Dermis microvascular lymphatic vessel endothelial cell (primary cell): ENCODE measurements around the gene CDKN1C. TPM values are rescaled to one million over a fixed set of nuclear protein-coding genes. Genes with fewer than 3 reads are reported as not detected.

ENCODE experiments used
- DNase-seq, 2 donors: peaks; one replicate each; pipeline versions ENCODE4 v3.0.0 to v3.0.0-alpha.2; 2010; ENCODE audit warnings: low read depth in 2 of 2
- total RNA-seq: library from RNA; depleted of rRNA; stranded (reverse); fragments of >200 nt; gene quantifications from 2 replicates; pipeline ENCODE4 v1.2.1, GENCODE V29; 2014

Gene CDKN1C
- total RNA-seq, 1 donor from 2014 or later = 19.4 TPM

- DNase-seq = peak in 1 of 2 donors; percentile 21
Measured at GRCh38 chr11:2890466-2891294, 5.1 kb upstream of the CDKN1C start.

DNA sequence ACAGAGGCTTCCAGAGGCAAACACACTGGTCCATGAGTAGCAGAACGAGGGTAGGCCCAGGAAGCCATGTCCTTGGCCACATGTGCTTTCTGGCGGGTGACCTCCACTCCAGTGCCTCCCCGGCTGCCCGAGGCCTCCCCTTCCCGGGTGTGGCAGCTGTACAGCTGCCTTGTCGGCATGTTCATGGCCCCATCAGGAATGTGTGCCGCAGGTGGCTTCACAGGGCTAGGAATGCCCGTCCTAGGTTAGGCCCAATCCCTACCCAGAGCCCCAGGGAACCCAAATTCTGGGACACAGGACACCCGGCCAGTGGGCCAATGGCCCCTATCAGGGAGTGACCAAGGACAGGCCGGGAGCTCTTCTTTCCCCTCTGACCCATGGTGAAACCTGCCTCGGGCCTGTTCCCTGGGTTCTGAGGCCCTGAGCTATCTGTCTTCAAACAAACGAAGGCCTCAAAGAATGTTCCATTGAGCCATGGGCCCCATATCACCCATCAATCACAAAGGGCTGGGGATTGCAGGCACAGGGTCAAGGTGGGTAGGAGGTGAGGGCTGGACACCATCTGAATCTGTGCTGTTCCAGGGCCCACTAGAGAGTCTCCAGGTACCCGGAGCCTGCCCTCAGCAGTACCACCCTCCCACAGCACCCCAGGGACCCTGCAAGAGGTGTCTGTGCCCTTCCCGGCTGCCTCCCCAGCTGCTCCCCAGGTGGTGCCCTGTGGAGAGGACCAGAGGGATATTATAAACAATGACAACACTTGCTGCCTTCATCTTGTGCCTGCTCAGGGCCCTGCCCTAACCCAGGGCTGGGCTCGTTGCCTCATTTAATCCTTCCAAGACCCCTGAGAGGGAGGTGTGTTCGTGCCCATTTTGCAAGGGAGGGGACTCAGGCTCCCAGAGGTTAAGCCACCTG is 4.0 kb upstream of the CDKN1C start:
- no peak for DNase-seq

DNA sequence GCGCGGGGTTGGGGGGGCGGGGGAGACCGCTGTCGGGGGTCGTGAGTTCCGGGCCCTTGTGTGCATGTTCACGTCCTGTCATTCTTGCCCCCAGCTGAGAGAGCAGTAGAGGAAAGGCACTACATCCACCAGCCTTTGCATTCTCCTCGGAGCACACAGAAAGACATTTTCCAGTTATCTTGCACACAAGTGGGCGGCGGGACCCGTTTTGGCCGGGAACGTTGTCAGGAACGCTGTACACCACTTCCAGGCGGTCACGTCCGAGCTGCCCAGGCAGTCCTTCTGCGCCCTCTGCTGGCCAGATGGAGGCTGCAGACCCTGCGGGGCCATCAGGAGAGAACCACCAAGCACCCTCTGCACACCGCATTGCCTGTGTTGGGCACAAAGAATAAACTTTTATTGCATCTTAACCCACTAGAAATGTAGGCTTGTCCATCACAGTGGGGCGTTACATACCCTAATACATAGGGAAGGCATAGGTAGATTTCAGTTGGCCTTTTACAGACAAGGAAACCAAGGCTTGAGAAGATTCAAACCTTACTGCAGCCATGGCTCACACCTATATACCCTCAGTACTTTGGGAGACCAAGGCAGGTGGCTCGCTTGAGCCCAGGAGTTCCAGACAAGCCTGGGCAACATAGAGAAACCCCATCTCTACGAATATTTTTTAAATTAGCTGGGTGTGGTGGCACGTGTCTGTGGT is 2.8 kb upstream of the CDKN1C start:
- peak; percentile 72 to 80 for DNase-seq

DNA sequence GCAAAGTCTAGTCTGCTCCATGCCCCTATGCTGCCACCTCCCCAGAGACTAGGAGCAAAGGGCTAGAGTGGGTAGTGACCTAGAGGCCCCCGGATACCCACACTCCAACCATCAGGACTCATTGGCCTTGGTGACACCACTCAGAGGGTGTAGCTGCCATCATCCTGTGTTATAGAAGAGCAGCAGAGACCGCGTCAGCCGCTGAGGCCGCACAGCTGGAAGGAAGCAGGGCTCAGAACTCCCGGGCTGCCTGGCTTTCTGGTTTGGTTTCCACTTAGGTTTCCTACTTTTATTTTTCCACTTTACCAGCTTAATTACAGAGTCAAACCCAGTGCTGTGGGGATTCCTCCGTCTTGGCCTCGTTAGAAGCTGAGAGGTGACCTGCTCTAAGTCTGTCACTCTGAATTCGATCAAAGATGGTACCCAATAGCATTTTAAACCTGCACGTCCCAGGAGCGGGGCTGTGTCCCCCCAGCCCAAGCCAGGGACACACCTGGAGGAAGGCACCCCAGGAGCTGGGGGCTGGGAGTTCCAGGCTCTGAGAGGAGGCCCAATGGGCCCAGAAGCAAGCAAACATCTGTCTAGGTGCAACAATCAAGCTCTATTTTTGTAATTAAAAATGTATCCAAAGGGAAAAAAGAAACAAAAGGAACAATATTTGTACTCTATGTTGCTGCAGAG is 2.1 kb upstream of the CDKN1C start:
- no peak for DNase-seq

DNA sequence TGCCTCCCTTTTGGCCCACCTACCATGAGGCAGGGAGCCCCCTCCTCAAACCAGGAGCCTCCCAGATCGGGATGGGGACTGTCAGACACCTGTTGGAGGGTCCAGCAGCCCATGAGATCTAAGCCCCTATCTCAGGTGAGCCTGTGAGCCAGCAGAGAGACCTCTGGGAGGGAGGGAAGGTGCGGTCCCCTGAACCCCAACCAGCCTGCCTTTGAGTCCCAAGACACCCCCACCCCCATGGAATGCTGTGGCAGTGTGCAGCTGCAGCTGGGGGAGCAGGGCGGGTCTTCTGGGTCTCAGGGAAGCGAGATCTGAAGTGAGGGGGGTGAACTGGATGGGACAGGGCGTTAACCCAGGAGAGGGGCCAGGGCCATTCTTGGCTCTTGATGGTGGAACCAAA is 1.4 kb upstream of the CDKN1C start:
- DNase-seq = no peak

DNA sequence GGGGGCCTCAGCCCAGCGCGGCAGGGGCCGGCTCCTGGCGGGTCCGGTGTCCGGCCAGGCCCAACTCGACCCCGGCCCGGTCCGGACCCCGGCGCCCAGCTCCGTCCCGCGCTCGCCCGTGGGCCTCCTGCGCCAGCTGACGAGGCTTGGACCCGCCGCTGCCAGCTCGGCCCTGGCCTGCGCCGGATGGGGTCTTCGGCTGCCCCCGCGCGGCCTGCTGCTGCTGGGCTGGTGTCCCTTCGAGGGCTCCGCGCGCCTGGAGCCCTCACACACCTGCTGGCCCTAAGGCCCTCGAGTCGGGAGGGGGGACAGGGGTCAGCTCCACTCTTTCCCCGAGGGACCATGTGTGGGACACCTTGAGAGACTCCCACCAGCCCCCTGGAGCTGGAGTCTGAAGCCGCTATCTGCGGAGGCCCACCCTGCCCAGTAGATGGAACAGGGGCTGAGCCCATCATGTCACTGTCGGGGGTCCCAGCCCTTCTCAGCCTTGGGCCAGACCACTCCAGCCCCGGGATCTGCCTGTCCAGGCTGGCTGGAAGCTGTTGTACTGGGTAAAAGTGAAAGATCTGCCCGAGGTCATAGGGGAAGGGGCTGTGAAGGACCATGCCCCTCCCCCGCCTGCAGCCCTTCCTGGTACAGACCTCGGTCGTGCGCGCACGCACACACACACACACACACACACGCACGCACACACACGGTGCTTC is 768 bp upstream of the CDKN1C start:
- peak in 1 of 2 donors; percentile 30 for DNase-seq

DNA sequence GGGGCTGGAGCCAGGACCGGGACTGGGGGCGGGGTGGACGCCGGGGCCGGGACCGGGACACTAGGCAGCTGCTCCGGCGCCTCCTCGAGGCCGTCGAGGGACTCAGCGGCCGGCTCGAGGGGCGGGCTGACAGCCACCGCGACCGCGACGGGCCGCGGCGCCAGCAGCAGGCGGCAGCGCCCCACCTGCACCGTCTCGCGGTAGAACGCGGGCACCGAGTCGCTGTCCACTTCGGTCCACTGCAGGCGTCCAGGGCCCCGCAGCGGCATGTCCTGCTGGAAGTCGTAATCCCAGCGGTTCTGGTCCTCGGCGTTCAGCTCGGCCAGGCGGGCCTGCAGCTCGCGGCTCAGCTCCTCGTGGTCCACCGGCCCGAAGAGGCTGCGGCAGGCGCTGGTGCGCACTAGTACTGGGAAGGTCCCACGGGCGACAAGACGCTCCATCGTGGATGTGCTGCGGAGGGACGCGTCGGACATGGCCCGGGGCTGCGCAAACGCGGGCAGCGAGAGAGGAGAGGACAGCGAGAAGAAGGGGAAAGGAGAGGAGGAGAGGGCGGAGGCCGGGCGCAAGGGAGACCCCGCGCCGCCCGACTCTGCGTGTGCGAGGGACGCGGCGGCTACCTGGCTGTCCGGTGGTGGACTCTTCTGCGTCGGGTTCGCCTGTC is 428 bp downstream of the CDKN1C start:
- DNase-seq = peak in 1 of 2 donors; percentile 55

DNA sequence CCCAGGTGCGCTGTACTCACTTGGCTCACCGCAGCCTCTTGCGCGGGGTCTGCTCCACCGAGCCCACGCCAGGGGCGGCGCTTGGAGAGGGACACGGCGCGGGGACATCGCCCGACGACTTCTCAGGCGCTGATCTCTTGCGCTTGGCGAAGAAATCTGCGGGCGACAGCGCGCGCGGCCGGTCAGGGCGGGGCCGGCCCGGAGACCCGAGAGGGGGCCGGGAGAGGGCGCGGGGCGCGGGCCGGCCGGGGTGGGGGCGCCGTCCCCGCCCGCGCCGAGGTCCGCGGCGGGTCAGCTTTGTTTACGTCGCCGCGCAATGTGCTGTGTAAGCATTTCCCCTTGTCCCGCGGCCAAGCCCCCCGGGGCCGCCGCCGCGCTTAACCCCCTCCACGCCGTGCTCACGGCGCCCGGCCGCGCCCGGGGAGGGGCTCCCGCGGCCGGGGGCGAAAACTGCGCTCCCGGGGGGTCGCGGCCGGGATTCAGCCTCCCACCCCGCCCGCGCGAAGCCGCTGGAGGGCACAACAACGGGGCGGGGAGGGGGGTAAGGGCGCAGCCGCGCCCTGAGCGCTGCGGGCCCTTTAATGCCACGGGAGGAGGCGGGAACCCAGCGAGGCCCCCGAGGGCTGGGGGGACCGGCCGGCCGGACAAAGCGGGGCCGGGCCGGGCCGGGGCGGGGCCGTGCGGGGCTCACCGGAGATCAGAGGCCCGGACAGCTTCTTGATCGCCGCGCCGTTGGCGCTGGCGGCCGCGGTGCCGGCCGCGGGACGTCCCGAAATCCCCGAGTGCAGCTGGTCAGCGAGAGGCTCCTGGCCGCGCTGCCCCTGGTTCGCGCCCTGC is 1.4 kb downstream of the CDKN1C start:
- peak in 1 of 2 donors; percentile 47 for DNase-seq

- DNase-seq = no peak
Measured at GRCh38 chr11:2883640-2883978, 2.0 kb downstream of the CDKN1C start.

DNA sequence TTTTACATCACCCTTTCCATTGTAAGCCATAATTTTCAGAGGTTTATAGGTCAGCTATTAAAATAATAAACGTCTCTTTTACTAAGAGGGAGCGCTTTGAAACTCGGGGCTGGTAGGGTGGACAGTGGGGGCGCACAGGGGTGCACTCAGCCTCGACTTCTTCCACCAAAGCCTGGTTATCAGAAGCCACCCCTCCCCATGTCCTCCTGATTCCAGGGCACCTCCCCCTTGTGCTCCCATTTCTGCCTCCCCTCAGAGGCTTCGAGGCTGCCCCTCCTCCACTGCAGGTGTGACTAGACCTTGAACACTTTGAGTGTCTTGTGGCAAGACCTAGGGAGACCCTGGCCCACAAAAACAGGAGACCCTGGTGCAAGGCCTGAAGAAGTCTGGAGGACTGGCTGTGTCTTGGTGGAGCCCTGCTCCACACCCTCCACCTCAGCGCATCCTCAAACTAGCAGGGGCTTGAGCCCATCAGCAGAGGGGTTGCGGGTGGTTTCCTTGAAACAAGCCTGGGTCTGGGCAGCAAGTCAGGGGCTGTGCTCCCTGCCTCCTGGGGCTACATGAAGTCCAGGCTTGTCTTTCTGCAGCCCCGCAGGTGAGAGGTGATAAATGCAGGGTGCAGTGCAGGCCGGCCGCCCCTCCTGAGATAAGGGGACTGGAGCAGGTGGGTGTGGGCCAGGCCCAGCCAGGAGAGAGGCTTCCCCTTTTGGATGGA is 3.0 kb downstream of the CDKN1C start:
- no peak for DNase-seq

DNA sequence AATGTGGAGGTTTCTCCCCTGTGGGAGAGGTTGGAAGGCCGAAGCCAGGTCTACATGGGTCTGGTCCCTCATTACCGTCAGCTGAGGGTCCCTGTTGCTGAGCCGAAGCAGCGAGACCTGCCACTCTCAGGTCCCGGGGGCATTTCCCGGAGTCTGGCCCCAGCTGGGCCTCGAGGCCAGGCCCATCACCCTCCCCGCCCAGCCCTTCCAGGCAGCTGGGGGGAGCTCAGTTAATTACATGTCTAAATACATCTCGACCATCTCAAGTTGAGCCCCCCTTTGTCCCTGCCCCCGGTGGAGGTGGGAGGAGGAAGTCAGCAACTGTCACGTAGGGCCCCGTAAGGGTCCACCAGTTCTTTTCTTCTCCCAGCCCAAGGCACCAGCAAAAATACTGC is 3.6 kb downstream of the CDKN1C start:
- DNase-seq = no peak

DNA sequence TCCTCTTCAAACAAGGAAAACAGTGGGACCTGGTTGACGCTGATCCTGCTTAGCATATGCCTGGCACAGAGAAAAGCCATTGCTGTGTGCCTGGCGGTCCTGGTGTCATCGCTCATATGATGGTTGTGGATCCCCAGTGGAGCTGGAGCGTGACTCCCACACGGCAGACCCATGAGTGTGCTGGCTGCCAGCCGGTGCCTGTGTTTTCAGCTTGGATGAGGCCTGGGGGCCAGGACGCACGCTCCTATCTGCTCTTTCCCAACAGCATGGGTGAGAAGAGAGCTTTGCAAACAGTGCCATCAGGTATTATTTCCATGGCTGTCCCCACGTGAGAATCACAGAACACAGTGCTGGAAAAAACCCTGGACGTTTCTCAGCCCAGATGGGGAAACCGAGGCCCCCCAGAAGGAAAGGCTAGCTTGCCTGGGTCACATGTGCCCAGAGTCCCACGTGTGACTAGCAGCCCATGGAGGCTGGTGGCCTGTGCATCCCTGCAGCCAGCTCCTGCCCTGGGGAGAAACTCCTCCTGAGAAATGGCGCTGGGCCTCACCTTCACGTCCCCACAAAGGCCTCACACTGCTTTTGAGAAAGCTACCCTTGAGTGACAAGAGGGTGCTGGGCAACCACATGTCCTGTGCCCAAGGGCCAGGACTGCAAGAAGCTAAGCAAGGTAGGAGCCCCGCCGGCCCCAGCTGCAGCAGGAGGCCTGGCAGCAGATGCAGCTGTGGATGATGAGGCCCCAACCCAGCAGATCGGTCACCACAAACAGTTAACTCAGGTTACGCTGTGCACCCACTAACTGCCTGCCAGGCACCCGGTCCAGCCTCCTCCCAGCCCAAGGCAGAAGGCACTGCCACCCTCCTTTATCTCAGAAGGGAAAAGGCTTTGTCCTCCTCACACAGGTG is 4.2 kb downstream of the CDKN1C start:
- DNase-seq = no peak

DNA sequence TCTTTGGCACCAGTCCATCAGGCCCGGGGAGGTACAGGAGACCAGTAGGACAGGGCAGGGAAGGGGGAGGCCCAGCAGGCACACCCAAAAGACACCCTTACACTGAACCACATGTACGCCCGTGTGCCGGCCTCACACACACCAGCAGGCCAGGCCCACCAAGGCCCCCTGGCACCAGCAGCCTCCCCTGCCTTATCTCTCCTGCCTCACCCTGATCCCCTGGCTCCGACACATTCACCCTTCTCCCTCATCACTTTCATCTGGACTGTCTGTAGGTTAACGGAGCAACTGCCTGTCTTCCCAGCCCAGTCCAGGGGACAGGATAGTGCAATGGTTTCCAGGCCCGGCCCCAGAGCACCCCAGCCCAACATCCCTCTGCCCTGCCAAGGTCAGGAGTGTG is 4.9 kb downstream of the CDKN1C start:
- no peak for DNase-seq

DNA sequence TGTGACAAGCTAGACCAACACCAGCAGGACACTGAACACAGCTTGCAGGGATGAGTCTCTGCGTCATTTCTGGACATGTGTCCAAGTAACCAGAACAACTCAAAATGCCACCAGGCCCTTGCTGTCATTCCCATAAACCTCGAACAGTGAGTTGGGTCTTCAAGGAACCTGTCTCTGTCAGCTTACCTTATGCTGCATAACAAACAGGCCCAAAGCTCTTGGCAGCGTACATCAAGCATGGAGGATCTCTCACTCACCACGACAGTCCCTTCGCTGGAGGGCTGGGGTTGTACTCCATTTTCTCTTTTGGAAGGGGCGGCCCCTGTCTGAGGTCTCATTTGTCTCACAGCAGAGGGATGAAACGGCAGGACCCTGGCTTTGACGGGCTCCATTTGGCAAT is 6.8 kb downstream of the CDKN1C start:
- no peak for DNase-seq

DNA sequence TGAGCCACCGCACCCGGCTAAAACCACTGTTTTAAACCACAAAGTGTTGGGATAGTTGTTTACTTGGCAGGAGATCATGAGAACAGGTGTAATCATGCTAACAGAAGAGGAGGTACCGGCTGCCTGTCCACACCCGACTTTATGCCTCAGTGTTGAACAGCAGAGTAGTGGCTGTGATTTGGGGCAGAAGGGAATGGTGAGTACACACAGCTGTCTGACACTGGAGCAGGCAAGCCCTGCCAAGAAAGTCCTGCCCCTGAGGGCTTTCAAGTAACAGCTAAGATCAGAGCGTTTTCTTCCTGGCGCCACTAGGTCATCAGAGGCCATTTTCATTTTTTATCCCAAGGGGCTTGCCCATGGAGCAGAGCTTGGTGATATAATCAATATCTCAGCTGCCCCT is 8.1 kb downstream of the CDKN1C start:
- no peak for DNase-seq

DNA sequence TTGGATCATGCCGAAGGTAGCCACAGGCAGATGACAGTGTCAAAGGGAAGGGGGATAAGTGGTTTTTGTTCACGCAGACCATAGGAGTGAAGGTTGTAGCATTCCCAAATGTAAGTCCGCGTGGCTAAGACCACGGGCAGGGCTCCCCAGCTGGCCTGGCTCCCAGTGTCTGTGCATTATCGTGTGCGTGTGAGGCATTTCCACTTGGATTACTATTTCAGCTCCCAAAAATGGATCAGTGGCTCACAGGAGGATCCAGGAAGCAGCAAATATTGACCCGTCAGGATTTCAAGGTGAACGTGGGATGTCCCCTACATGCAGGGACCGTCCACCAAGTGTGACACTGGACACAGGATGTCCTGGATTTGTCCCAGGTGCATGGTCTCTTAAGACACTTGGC is 10.6 kb downstream of the CDKN1C start:
- no peak for DNase-seq

GRCh38 chr11:2870969-2871680 is 14.4 kb downstream of the CDKN1C start:
- no peak for DNase-seq
